ENCODE measurements around the gene EP400. TPM values are rescaled to one million over a fixed set of nuclear protein-coding genes. Genes with fewer than 3 reads are reported as not detected.

The EP400 gene, protein sequence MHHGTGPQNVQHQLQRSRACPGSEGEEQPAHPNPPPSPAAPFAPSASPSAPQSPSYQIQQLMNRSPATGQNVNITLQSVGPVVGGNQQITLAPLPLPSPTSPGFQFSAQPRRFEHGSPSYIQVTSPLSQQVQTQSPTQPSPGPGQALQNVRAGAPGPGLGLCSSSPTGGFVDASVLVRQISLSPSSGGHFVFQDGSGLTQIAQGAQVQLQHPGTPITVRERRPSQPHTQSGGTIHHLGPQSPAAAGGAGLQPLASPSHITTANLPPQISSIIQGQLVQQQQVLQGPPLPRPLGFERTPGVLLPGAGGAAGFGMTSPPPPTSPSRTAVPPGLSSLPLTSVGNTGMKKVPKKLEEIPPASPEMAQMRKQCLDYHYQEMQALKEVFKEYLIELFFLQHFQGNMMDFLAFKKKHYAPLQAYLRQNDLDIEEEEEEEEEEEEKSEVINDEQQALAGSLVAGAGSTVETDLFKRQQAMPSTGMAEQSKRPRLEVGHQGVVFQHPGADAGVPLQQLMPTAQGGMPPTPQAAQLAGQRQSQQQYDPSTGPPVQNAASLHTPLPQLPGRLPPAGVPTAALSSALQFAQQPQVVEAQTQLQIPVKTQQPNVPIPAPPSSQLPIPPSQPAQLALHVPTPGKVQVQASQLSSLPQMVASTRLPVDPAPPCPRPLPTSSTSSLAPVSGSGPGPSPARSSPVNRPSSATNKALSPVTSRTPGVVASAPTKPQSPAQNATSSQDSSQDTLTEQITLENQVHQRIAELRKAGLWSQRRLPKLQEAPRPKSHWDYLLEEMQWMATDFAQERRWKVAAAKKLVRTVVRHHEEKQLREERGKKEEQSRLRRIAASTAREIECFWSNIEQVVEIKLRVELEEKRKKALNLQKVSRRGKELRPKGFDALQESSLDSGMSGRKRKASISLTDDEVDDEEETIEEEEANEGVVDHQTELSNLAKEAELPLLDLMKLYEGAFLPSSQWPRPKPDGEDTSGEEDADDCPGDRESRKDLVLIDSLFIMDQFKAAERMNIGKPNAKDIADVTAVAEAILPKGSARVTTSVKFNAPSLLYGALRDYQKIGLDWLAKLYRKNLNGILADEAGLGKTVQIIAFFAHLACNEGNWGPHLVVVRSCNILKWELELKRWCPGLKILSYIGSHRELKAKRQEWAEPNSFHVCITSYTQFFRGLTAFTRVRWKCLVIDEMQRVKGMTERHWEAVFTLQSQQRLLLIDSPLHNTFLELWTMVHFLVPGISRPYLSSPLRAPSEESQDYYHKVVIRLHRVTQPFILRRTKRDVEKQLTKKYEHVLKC (N-terminal part only)
- 10 to 100 TPM; 10.9 to 16.3 (median 13.3) TPM for total RNA-seq
- long read RNA-seq, partial matches to known transcripts, result 3 of 4 reads
- long read RNA-seq, other reads (novel, unspliced or antisense), result 1 of 4 reads

DNA sequence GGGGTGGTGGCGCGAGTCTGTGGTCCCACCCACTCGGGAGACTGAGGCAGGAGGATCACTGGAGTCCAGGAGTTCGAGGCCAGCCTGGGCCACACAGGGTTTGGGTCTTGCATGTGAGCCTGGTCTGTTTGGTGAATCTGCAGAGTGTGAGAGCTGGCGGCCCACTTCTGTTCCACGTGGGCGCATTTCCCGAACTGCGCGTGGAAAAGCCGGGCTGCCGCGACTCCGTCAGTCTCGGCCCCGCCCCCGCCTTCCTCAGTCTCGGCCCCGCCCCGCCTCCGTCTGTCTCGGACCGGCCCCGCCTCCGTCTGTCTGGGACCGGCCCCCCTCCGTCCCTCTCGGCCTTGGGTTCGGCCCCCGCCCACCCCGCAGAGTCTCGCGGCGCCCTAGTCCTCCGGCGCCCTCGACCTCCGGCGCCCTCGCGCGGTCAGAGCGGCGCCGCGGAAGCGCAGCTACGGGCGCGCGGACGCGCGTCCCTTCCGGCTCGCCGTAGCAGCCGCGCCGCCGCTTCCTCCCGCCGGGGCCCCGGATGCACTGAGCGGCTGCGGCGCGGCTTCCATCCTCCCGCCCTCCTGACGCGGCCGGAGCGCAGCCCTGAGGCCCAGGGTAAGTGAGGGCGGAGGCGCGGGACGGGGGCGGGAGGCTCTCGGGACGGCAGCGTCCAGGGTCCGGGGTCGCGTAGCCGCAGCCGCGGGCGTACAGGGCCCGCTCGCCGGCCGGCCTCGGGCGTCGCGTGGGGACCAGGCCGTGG lies at the start of gene EP400:
TSS of gene EP400 (plus strand) at position 512 of the 751 bp plus-strand sequence. CDS start 10,678 bp downstream, outside the sequence.
- 2% methylated on average over 12 of the region's 97 CpGs for WGBS (ENCODE audit: insufficient coverage, low coverage, low lambda C conversion rate, missing lambda C conversion rate)
- Histone ChIP-seq H3K27me3 (no peaks in the 10 kb centered on the region), H3K27ac (peak within 1 kb of the TSS; percentile 1 to 55 (median 48)), H3K4me1 (peaks cover 0 to 10% (median 3%) of the 10 kb centered on the region in 4 donors), H3K9me3 (no peaks in the 10 kb centered on the region), H3K36me3 (no peaks in the 10 kb centered on the region), H3K4me3 (peak within 1 kb of the TSS; percentile 94 to 98 (median 95))
- intact Hi-C loops (cut with DNase I), result loop anchor here in 1 of 2 donors (10.0 kb wide), 1 partner anchor 95 kb away; no protein-coding TSS in a partner anchor
- TF ChIP-seq POLR2A (IDR thresholded peaks at IDR 0.05), result peak; percentile 54
- TF ChIP-seq, protein P1, sequence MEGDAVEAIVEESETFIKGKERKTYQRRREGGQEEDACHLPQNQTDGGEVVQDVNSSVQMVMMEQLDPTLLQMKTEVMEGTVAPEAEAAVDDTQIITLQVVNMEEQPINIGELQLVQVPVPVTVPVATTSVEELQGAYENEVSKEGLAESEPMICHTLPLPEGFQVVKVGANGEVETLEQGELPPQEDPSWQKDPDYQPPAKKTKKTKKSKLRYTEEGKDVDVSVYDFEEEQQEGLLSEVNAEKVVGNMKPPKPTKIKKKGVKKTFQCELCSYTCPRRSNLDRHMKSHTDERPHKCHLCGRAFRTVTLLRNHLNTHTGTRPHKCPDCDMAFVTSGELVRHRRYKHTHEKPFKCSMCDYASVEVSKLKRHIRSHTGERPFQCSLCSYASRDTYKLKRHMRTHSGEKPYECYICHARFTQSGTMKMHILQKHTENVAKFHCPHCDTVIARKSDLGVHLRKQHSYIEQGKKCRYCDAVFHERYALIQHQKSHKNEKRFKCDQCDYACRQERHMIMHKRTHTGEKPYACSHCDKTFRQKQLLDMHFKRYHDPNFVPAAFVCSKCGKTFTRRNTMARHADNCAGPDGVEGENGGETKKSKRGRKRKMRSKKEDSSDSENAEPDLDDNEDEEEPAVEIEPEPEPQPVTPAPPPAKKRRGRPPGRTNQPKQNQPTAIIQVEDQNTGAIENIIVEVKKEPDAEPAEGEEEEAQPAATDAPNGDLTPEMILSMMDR (IDR thresholded peaks at IDR 0.05), result peak; percentile 36 to 66 (median 56)
- DNase-seq (peak; percentile 96 to 97 (median 97)), ATAC-seq (peak; percentile 96 to 99 (median 98))

DNA sequence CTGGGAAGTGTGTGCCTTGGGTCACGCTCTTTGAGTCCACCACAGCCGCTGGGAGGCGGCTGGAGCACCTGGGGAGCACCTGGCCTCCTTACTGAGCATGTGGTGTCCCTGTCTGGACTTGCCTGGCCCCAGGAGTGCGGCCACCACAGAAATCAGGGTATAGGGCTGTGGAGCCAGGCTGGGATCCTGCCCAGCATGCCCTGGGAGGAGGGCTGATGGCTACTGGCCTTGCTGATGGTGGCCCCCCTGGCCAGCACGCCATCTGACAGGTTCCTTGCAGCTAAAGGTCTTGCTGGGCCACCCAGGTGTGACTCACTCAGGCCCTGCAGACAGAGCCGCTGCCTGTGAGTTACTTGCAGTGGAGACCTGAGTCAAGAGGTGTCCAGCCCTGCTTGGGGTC lies 49.3 kb upstream of the EP400 start:
- intact Hi-C loops (cut with DNase I), result no loop called here
- Histone ChIP-seq H3K9me3 (no peaks in the 10 kb centered on the region), H3K27ac (no peak overlapping the region), H3K36me3 (peaks cover 0 to 4% (median 0%) of the 10 kb centered on the region in 4 donors), H3K27me3 (no peaks in the 10 kb centered on the region), H3K4me3 (no peak overlapping the region), H3K4me1 (peaks cover 0 to 11% (median 4%) of the 10 kb centered on the region in 4 donors)
- DNase-seq (no peak), ATAC-seq (no peak)
- no peak for TF ChIP-seq POLR2A (IDR thresholded peaks at IDR 0.05)
- TF ChIP-seq, protein P1 (IDR thresholded peaks at IDR 0.05), result no peak
- WGBS (ENCODE audit: insufficient coverage, low coverage, low lambda C conversion rate, missing lambda C conversion rate), result 100% methylated on average over 3 of the region's 6 CpGs

DNA sequence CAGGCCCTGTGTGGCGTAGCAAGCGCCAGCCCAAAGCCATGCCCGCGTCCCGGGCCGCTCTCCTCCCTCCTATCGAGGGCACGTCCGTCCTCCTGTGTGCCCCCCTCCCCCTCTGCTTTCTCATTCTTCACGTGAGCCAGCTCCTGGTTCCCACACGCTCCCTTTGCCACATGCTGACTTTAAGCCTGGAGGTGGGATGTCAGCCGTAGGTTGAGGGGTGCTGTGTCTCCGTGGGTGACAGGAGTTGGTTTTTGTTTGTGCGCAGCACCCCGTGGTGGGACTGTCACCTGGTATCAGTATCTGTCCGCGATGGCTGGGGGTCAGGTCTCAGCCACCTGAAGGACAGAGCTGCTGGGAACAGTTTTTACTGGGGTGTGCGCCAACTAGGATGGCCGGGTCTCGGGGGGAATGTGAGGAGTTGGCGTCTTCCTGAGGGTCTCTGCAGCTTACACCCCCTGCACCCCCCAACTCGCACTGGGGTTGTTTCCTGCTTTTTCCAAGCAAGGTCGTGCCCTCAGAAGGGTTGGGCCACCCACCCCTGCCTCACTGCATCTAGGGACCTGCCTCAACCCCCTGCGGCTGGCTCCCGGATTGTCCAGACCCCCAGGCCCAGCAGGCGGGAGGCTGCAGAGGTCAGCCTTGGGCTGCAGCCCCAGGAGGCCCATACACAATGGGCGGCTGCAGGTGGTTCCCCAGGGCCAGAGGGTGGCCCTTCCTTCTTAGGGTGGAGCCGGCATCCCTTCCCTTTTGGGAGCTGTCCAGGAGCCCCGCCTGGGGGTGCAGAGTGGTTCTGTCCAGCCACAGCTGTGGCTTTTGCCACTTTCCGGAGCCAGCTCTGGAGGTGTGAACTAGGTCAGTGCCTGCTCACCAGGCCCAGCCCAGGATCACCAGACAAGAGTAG lies 48.1 kb upstream of the EP400 start:
- intact Hi-C loops (cut with DNase I), result no loop called here
- Histone ChIP-seq H3K4me1 (peaks cover 0 to 11% (median 3%) of the 10 kb centered on the region in 4 donors), H3K4me3 (no peak overlapping the region), H3K27ac (no peak overlapping the region), H3K27me3 (no peaks in the 10 kb centered on the region), H3K9me3 (no peaks in the 10 kb centered on the region), H3K36me3 (peaks cover 0 to 4% (median 2%) of the 10 kb centered on the region in 4 donors)
- ATAC-seq (peak in 2 of 4 donors; percentile 4 to 13), DNase-seq (no peak)
- 81% methylated on average over 13 of the region's 30 CpGs for WGBS (ENCODE audit: insufficient coverage, low coverage, low lambda C conversion rate, missing lambda C conversion rate)
- TF ChIP-seq POLR2A (IDR thresholded peaks at IDR 0.05), result no peak
